NK-92 treated with Interleukin-12 subunit alpha and Interleukin-12 subunit beta, amount 100 ng/mL, for 24 hours (cell line): ENCODE results near the gene CORT.
"Not testable (repeated sequence)": the region's sequence is repeated elsewhere in the genome, so short reads cannot be mapped to it uniquely, and the experiment has no call there.

Experiments used
- DNase-seq: peaks from one replicate; lab custom pipeline; 2025; lab: John Stamatoyannopoulos, UW

The CORT gene

GRCh38 chr1:10449751-10450150 lies at the start of gene CORT:
Gene CORT (plus strand): TSS chr1:10450031. CDS start chr1:10450224, 193 bp downstream.
- DNase-seq: no peak

DNA sequence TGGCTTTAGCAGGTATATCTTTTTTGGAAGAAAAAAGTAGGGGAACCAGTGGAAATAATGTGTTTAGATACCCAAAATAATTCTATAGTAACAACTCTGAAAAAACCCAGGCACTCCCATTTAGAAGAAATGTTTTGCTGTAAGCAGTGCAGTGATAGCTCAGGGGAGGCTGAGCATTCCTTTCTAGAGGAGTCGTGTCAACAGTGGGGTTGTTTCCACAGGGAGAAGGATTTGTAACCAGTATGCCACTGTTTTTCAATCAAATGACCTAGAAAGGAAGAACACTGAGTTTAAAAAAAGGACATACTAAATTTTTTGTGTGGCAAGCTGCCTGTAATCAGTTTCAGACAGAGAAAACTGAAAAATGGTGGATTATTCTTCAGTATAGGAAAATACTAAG lies 48.5 kb upstream of the CORT start:
- no peak for DNase-seq

GRCh38 chr1:10402729-10403274 lies 47.0 kb upstream of the CORT start:
- DNase-seq: no peak

DNA sequence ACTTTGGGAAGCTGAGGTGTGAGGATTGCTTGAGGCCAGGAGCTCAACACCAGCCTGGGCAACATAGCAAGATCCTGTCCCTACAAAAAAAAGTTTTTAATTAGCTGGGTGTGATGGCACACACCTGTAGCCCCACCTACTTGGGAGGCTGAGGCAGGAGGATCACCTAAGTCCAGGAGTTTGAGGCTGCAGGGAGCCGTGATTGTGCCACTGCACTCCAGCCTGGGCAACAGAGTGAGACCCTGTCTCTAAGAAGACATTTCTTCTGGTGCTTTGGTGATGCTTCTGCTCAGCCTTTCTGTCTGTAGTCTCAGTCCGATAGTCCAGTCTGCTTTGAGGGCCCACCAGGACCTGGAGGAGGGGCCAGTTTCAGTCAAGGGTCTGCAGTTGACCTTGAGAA lies 42.6 kb upstream of the CORT start:
- DNase-seq: no peak

- DNase-seq: no peak
These were observed 34.5 kb upstream of the CORT start for GRCh38 chr1:10415211-10415930.

- DNase-seq: not testable (repeated sequence)
These were observed 33.9 kb upstream of the CORT start for GRCh38 chr1:10415967-10416366.

DNA sequence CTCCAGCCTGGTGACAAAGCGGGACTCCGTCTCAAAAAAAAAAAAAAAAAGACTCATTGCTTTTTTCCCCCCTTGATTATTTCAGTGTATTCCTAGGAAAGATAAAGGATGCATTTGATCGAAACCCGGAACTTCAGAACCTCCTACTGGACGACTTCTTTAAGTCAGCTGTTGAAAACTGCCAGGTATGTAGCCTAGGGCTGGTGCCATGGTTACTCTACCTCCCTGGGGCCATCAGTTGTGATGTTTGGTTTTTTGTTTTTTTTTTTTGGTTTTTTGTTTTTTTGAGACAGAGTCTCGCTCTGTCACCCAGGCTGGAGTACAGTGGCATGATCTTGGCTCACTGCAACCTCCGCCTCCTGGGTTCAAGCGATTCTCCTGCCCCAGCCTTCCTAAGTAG lies 31.1 kb upstream of the CORT start:
- not testable (repeated sequence) for DNase-seq

DNA sequence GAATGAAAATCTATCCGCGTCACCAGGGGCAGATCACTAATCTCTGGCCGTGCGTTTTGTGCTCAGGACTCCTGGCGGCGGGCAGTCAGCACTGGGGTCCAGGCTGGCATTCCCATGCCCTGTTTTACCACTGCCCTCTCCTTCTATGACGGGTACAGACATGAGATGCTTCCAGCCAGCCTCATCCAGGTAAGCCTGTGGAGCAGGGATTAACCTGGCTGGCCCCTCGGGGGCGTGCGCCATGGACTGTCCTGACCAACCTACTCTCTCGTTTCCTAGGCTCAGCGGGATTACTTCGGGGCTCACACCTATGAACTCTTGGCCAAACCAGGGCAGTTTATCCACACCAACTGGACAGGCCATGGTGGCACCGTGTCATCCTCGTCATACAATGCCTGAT lies 30.5 kb upstream of the CORT start:
- DNase-seq: no peak

DNA sequence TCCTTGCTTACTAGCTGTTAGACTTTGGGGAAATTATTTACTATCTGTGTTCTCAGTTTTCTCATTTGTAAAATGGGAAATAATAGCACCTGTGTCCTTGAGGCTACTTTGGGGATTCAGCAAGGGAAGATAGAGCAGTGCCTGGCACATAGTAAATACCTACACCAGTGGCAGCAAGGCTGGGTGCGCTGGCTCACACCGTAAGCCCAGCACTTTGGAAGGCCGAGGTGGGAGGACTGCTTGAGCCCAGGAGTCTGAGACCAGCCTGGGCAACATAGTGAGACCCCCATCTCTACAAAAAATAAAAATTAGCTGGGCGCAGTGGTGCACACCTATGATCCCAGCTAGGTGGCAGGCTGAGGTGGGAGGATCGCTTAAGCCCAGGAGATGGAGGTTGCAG lies 28.2 kb upstream of the CORT start:
- no peak for DNase-seq

- no peak for DNase-seq
These were observed 25.8 kb upstream of the CORT start for GRCh38 chr1:10424034-10424433.

- DNase-seq: no peak
These were observed 25.2 kb upstream of the CORT start for GRCh38 chr1:10424651-10425050.

GRCh38 chr1:10425826-10426534 lies 23.9 kb upstream of the CORT start:
- DNase-seq: not testable (repeated sequence)

- not testable (repeated sequence) for DNase-seq
These were observed 23.3 kb upstream of the CORT start for GRCh38 chr1:10426535-10426848.

DNA sequence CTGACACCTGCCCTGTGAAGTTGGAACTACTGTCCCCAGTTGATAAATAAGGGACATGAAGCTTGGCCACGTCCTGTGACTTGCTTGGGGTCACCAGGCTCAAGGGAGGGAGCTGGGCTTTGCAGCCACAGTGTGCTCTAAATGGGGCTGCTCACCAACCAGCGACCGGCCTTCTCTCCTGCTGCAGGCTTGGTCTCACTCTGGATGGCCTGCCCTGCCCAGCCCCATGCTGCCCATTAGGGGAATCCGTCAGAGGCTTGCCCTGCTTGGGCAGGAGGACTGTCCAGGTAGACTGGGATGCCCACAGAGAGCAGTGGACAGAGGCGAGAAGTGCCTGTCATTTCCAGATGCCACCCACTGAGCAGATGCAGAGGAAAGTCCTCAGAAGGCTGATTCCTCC lies 20.8 kb upstream of the CORT start:
- DNase-seq: no peak

DNA sequence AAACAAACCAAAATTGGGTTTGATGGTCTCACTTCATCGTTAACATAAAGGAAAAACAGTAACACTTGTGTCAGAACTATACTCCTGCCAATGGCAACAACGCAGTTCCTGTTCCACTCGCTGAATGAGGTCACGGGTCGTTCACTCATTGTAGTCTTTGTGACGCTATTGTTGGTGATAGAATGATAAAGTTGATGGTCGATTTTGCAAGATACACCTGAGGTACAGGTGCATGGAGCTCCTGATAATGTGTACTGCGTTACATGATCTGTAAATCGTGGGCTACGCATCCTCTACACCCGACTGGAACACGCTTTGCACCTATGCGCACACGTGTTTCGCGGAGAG lies 20.0 kb upstream of the CORT start:
- DNase-seq: no peak

- peak; percentile 84 for DNase-seq
These were observed 19.4 kb upstream of the CORT start, which contains the start of gene CENPS for GRCh38 chr1:10430216-10431069. Gene CENPS (plus strand): TSS chr1:10430433. CDS start chr1:10430518, 85 bp downstream.

DNA sequence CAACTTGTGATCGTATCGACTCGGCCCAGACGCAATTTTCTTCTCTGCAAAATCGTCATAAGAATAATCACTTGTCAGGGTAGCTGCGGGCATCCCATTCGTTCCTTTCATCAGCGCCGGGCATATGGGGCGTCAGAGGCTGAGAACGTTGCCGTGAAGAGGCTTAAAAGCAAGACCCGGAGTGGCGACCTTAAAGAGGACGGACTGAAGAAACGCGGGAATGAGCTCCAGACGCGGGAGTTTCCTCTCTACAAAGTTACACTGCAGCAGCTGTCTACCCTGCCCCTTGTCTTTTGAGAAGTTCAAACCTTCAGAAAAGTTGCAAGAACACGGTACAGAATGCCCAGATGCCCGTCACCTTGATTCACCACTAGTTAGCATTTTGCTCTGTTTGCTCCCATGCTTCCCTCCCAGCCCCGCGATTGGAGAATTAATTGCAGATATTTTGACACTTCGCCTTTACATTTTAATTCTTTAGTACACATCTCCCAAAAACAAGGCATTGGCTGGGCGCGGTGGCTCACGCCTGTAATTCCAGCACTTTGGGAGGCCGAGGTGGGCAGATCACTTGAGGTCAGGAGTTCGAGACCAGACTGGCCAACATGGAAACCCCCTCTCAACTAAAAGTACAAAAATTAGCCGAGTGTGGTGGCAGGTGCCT lies 18.6 kb upstream of the CORT start:
- DNase-seq: no peak

DNA sequence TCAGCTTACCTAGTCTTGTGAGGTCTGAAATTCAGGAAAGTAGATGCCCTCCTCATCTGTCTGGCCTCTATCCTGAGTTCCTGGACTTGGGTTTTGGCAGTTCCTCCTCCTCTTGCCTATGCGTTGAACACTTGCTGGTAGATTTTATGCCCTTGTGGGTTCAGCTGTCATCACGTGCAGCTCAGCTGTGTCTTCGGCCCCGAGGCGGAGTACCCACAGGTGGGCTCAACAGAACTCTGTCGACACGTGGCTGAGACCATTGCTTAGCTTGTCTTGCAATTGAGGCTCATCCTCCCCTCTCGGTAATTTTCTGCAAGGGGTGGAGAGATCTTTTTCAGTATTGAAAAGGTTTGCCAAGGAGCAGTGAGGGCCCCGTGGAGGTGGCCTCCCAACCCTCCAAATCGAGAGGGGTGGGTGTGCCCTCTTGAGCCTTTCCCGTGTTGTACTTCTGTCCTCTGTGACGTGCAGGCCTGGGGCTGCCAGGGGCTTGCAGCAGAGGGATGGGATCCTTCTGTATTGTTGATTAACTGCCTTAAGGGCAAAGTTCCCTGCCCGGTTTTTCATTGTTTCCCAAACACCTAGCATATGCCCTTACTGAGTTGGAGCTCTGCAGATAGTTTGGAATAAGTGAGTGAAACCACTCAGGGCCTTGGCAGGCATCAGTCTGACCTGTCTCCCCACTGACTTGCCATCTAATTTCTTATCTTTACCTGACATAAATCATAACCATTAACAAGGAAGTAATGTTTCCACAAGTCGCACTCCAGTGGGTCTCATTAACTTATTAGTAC lies 16.7 kb upstream of the CORT start:
- DNase-seq: no peak

DNA sequence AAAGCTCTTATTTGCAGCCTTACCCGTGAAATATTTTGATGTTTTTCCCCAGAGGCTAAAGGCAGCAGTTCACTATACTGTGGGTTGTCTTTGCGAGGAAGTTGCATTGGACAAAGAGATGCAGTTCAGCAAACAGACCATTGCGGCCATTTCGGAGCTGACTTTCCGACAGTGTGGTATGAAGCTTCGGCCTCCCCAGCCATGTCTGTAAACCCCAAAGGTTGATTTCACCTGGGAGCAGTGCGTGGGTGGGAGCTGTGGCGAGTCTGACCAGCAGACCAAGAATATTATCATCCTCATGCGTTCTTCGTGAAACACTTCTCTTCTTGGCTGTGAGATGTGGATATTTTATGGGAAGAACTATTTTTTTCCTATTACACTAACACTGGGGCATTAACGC lies 16.0 kb upstream of the CORT start:
- no peak for DNase-seq

DNA sequence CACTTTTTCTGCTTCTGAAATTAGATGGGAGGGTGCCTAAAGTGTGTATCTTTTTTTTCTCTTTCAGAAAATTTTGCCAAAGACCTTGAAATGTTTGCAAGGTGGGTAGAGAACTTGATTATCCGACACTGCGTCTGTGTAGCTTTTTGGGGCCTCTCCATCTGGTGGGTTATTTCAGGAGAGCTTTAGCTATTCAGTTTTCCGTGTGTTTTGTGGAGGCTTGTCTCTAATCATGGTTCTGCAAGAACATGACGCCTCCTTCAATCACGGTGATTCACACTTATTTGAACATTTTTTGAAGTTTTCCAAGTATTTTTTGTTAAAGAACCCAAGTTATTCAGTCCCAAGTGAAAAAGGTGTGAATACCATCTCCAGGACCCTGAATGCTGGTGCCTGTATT lies 15.2 kb upstream of the CORT start:
- DNase-seq: no peak

DNA sequence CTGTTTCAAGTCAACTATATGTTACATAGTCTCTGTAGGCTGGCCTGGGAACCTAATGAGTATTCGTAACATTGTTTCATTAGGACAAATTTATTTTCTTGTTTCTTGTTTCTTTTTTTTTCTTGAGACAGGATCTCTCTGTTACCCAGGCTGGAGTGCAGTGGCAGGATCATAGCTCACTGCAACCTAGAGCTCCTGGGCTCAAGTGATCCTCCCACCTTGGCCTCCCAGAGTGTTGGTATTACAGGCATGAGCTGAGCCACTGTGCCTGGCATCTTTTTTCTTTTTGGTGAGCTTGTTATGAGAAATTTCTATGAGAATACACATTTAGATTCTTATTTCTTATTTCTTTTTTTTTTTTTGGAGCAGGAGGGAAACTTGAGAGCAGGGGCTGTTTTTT lies 12.8 kb upstream of the CORT start:
- DNase-seq: no peak
